Measurements from ENCODE around the gene ZNF692.

- TF ChIP-seq CTCF (IDR thresholded peaks at IDR 0.05; ENCODE audit: borderline replicate concordance, extremely low read depth, low read length, poor library complexity, severe bottlenecking): peak; percentile 30
- no peak for TF ChIP-seq EZH2 (IDR thresholded peaks at IDR 0.05; ENCODE audit: borderline replicate concordance, low read depth, low read length, severe bottlenecking)
These were observed 47.1 kb downstream of the ZNF692 start for GRCh38 chr1:248811514-248812490.
